ENCODE results near the gene RSPH6A. TPM values are rescaled to one million over a fixed set of nuclear protein-coding genes. Genes with fewer than 3 reads are reported as not detected.

Gene RSPH6A
- total and polyA plus RNA-seq, 7 experiments from 2014 or later, result 0.20 to 0.78 (median 0.56) TPM; not detected in 2

GRCh38 chr19:45847663-45848062 is 32.6 kb upstream of the RSPH6A start:
- peaks cover 7 to 54% (median 32%) of the 10 kb centered on the region in 5 donors for H3K36me3 Mint-ChIP-seq
- CTCF ChIA-PET, result no interaction called here

DNA sequence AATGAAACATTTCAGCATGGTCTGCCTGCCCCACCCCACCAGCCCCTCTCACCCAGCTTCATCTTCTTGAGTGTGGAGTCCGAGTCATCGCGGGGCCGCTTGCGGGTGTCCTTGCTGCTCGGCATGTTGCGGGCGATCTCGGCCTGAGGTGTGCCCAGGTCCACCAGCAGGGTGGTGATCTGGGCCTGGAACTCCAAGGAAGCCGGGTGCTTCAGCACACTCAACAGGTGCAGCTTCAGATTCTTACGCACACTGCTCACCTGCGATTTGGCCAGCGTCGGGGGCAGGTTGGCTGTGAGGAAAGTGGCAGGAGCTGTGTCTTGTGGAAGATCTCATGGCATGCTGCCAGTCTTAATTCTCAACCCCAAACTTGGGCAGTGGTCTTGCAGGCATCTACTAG is 27.1 kb upstream of the RSPH6A start:
- intact Hi-C loops (cut with micrococcal nuclease), result no loop called here
- H3K4me3 ChIP-seq (ENCODE audit: low read length), result no peak overlapping the region
- H3K27me3 ChIP-seq (ENCODE audit: control insufficient read depth in 2 of 2, insufficient read depth in 2 of 2, low read length in 2 of 2), result no peaks in the 10 kb centered on the region
- H3K36me3 ChIP-seq (ENCODE audit: control insufficient read depth in 2 of 3, insufficient read depth in 3 of 3, low read length in 3 of 3), result peaks cover 13 to 81% (median 22%) of the 10 kb centered on the region in 3 experiments
- H3K4me1 ChIP-seq (ENCODE audit: control insufficient read depth in 2 of 2, insufficient read depth in 2 of 2, low read length in 2 of 2), result no peaks in the 10 kb centered on the region
- Mint-ChIP-seq H3K4me1 (peaks cover 0 to 8% (median 4%) of the 10 kb centered on the region in 7 donors), H3K36me3 (peaks cover 0 to 68% (median 38%) of the 10 kb centered on the region in 5 donors), H3K9me3 (no peaks in the 10 kb centered on the region), H3K4me3 (no peak overlapping the region), H3K27me3 (no peaks in the 10 kb centered on the region), H3K27ac (no peak overlapping the region)
- ATAC-seq (no peak), DNase-seq (no peak)
- ChIA-PET POLR2A (interaction anchor here (1.1 kb wide), 1 partner anchor 13 kb away, joined by 4 read pairs; no protein-coding TSS in a partner anchor), CTCF (interaction anchor here (0.6 kb wide), 1 partner anchor 957 kb away, joined by 3 read pairs; no protein-coding TSS in a partner anchor)
- no peak overlapping the region for H3K27ac ChIP-seq (ENCODE audit: low read depth, low read length)
- no peaks in the 10 kb centered on the region for H3K9me3 ChIP-seq (ENCODE audit: control insufficient read depth in 2 of 3, low read length in 3 of 3)

More at GRCh38 chr19:45847663-45848062, 32.6 kb upstream of the RSPH6A start:
- DNase-seq (no peak), ATAC-seq (no peak)
- Mint-ChIP-seq H3K9me3 (no peaks in the 10 kb centered on the region), H3K4me1 (peaks cover 0 to 8% (median 4%) of the 10 kb centered on the region in 7 donors), H3K27ac (peak overlapping the region in 1 of 9 donors; percentile 82), H3K4me3 (no peak overlapping the region), H3K27me3 (no peaks in the 10 kb centered on the region)
- POLR2A ChIA-PET, result interaction anchor here (1.3 kb wide), 1 partner anchor 13 kb away, joined by 3 read pairs; no protein-coding TSS in a partner anchor
- Histone ChIP-seq H3K27ac (ENCODE audit: low read depth, low read length) (no peak overlapping the region), H3K4me3 (ENCODE audit: low read length) (no peak overlapping the region), H3K4me1 (ENCODE audit: control insufficient read depth in 2 of 2, insufficient read depth in 2 of 2, low read length in 2 of 2) (no peaks in the 10 kb centered on the region), H3K9me3 (ENCODE audit: control insufficient read depth in 2 of 3, low read length in 3 of 3) (no peaks in the 10 kb centered on the region), H3K36me3 (ENCODE audit: control insufficient read depth in 2 of 3, insufficient read depth in 3 of 3, low read length in 3 of 3) (peaks cover 19 to 93% (median 20%) of the 10 kb centered on the region in 3 experiments), H3K27me3 (ENCODE audit: control insufficient read depth in 2 of 2, insufficient read depth in 2 of 2, low read length in 2 of 2) (no peaks in the 10 kb centered on the region)
- intact Hi-C loops (cut with micrococcal nuclease), result no loop called here

GRCh38 chr19:45834970-45835369 is 19.9 kb upstream of the RSPH6A start:
- no peak overlapping the region for H3K4me3 Mint-ChIP-seq
- peak overlapping the region in 1 of 9 donors; percentile 59 for H3K27ac Mint-ChIP-seq
- H3K36me3 Mint-ChIP-seq, result peaks cover 12 to 59% (median 31%) of the 10 kb centered on the region in 5 donors
- Histone ChIP-seq H3K27ac (ENCODE audit: low read depth, low read length) (no peak overlapping the region), H3K27me3 (ENCODE audit: control insufficient read depth in 2 of 2, insufficient read depth in 2 of 2, low read length in 2 of 2) (no peaks in the 10 kb centered on the region), H3K9me3 (ENCODE audit: control insufficient read depth in 2 of 3, low read length in 3 of 3) (no peaks in the 10 kb centered on the region), H3K4me1 (ENCODE audit: control insufficient read depth in 2 of 2, insufficient read depth in 2 of 2, low read length in 2 of 2) (no peaks in the 10 kb centered on the region), H3K4me3 (ENCODE audit: low read length) (no peak overlapping the region), H3K36me3 (ENCODE audit: control insufficient read depth in 2 of 3, insufficient read depth in 3 of 3, low read length in 3 of 3) (peaks cover 21 to 78% (median 26%) of the 10 kb centered on the region in 3 experiments)
- intact Hi-C loops (cut with micrococcal nuclease), result no loop called here
- peaks cover 0 to 4% (median 0%) of the 10 kb centered on the region in 7 donors for H3K4me1 Mint-ChIP-seq
- H3K9me3 Mint-ChIP-seq, result no peaks in the 10 kb centered on the region
- no peak for ATAC-seq
- ChIA-PET CTCF (no interaction called here), POLR2A (interaction anchor here (1.7 kb wide), 1 partner anchor 12 kb away, joined by 3 read pairs; no protein-coding TSS in a partner anchor)
- DNase-seq, result no peak
- no peaks in the 10 kb centered on the region for H3K27me3 Mint-ChIP-seq

DNA sequence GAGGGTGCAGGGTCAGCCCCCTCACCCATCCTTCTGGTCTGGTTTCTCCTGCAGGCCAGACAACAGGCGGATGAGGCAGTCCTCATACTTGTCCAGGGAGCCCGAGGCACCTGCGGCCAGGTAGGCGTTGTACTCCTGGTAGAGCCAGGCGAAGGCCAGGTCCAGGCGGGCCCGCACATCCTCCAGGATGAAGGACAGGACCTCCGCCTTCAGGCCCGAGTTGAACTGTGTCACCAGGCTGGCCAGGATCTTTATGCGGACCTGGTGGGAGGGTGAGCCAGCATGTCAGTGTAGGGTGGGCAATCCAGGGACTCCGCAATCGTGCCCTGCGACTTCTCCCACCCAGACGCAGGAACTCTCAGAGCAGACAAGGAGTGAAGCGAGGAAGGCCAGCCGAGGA is 13.8 kb upstream of the RSPH6A start:
- no peak overlapping the region for H3K27ac Mint-ChIP-seq
- H3K27me3 ChIP-seq (ENCODE audit: control insufficient read depth in 2 of 2, insufficient read depth in 2 of 2, low read length in 2 of 2), result no peaks in the 10 kb centered on the region
- POLR2A ChIA-PET, result interaction anchor here (0.6 kb wide), 1 partner anchor 361 kb away, joined by 5 read pairs; the partner anchor contains the start of gene FOSB
- H3K4me3 Mint-ChIP-seq, result no peak overlapping the region
- H3K27me3 Mint-ChIP-seq, result no peaks in the 10 kb centered on the region
- intact Hi-C loops (cut with micrococcal nuclease), result no loop called here
- CTCF ChIA-PET, result no interaction called here
- peaks cover 8 to 49% (median 24%) of the 10 kb centered on the region in 5 donors for H3K36me3 Mint-ChIP-seq
- H3K9me3 Mint-ChIP-seq, result no peaks in the 10 kb centered on the region
- no peaks in the 10 kb centered on the region for H3K4me1 ChIP-seq (ENCODE audit: control insufficient read depth in 2 of 2, insufficient read depth in 2 of 2, low read length in 2 of 2)
- no peak for DNase-seq
- peaks cover 0 to 14% (median 6%) of the 10 kb centered on the region in 7 donors for H3K4me1 Mint-ChIP-seq
- H3K9me3 ChIP-seq (ENCODE audit: control insufficient read depth in 2 of 3, low read length in 3 of 3), result no peaks in the 10 kb centered on the region
- no peak overlapping the region for H3K27ac ChIP-seq (ENCODE audit: low read depth, low read length)
- peaks cover 8 to 84% (median 17%) of the 10 kb centered on the region in 3 experiments for H3K36me3 ChIP-seq (ENCODE audit: control insufficient read depth in 2 of 3, insufficient read depth in 3 of 3, low read length in 3 of 3)
- no peak for ATAC-seq
- H3K4me3 ChIP-seq (ENCODE audit: low read length), result no peak overlapping the region

DNA sequence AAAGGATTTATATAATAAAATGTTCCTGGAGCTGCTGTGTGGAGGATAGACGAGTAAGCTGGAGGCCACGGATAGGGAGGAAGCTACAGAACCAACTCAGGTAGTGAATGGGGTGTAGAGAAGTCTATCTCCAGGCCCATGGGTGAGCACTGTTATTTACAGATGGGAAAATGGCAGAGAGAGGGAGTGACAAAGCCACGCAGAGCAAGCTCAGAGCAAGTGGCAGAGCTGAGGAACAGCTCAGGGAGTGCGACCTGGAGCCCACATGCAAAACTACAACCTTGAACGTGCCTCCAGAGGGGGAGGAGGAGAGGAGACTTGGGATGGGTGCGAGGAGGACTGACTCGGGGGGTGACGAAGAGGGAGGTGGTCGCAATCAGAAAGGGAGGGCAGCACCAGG is 13.4 kb upstream of the RSPH6A start:
- no peak overlapping the region for H3K4me3 Mint-ChIP-seq
- CTCF ChIA-PET, result no interaction called here
- intact Hi-C loops (cut with micrococcal nuclease), result no loop called here
- no peaks in the 10 kb centered on the region for H3K9me3 ChIP-seq (ENCODE audit: control insufficient read depth in 2 of 3, low read length in 3 of 3)
- H3K27ac ChIP-seq (ENCODE audit: low read depth, low read length), result no peak overlapping the region
- no peak for ATAC-seq
- POLR2A ChIA-PET, result no interaction called here
- no peak overlapping the region for H3K4me3 ChIP-seq (ENCODE audit: low read length)
- H3K27ac Mint-ChIP-seq, result no peak overlapping the region
- H3K36me3 Mint-ChIP-seq, result peaks cover 8 to 49% (median 24%) of the 10 kb centered on the region in 5 donors
- no peak for DNase-seq
- no peaks in the 10 kb centered on the region for H3K27me3 Mint-ChIP-seq
- H3K9me3 Mint-ChIP-seq, result no peaks in the 10 kb centered on the region
- H3K4me1 Mint-ChIP-seq, result peaks cover 0 to 14% (median 6%) of the 10 kb centered on the region in 7 donors
- H3K27me3 ChIP-seq (ENCODE audit: control insufficient read depth in 2 of 2, insufficient read depth in 2 of 2, low read length in 2 of 2), result no peaks in the 10 kb centered on the region
- H3K36me3 ChIP-seq (ENCODE audit: control insufficient read depth in 2 of 3, insufficient read depth in 3 of 3, low read length in 3 of 3), result peaks cover 8 to 88% (median 17%) of the 10 kb centered on the region in 3 experiments
- H3K4me1 ChIP-seq (ENCODE audit: control insufficient read depth in 2 of 2, insufficient read depth in 2 of 2, low read length in 2 of 2), result no peaks in the 10 kb centered on the region

DNA sequence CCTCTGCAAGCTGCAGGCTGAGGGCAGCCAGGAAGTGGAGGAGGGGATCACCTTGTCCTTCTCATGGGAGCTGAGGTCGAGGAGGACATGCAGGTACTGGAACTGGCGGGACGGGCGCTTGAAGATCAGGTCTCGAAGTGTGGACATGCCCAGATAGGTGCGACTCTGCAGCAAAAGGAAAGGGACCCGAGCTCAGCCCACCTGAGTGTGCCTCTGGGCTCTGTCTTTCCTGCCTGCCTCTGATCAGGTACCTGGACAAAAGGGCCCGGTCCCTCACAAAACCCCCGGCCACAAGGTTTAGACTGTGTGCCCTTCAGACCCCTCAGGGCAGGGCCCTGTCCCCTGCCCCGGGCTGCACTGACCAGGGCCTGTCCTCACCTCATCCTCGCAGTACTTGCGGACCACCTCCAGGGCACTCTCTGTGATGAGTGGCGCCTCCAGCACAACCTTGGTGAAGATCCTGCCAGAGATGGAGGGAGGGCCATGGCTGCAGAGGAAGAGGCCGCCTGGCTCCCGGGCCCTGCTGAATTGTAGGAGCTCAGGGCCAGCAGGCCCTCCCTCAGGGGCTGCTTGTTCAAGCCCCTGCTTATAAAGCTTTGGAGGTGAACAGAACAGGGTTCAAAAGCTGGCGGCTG is 12.5 kb upstream of the RSPH6A start:
- intact Hi-C loops (cut with micrococcal nuclease), result no loop called here
- no peaks in the 10 kb centered on the region for H3K27me3 ChIP-seq (ENCODE audit: control insufficient read depth in 2 of 2, insufficient read depth in 2 of 2, low read length in 2 of 2)
- no peak for ATAC-seq
- POLR2A ChIA-PET, result no interaction called here
- no peak overlapping the region for H3K27ac ChIP-seq (ENCODE audit: low read depth, low read length)
- CTCF ChIA-PET, result interaction anchor here (1.8 kb wide), 1 partner anchor 11 kb away, joined by 4 read pairs; no protein-coding TSS in a partner anchor
- no peaks in the 10 kb centered on the region for H3K9me3 ChIP-seq (ENCODE audit: control insufficient read depth in 2 of 3, low read length in 3 of 3)
- H3K27me3 Mint-ChIP-seq, result no peaks in the 10 kb centered on the region
- no peak overlapping the region for H3K4me3 ChIP-seq (ENCODE audit: low read length)
- peak overlapping the region in 2 of 9 donors; percentile 6 to 29 for H3K27ac Mint-ChIP-seq
- H3K36me3 ChIP-seq (ENCODE audit: control insufficient read depth in 2 of 3, insufficient read depth in 3 of 3, low read length in 3 of 3), result peaks cover 8 to 97% (median 17%) of the 10 kb centered on the region in 3 experiments
- H3K4me3 Mint-ChIP-seq, result no peak overlapping the region
- H3K36me3 Mint-ChIP-seq, result peaks cover 8 to 49% (median 24%) of the 10 kb centered on the region in 5 donors
- no peak for DNase-seq
- no peaks in the 10 kb centered on the region for H3K9me3 Mint-ChIP-seq
- peaks cover 0 to 14% (median 6%) of the 10 kb centered on the region in 7 donors for H3K4me1 Mint-ChIP-seq
- H3K4me1 ChIP-seq (ENCODE audit: control insufficient read depth in 2 of 2, insufficient read depth in 2 of 2, low read length in 2 of 2), result no peaks in the 10 kb centered on the region

Data from naive thymus-derived CD4-positive, alpha-beta T cell (primary cell).